Endothelial cell of umbilical vein (primary cell): ENCODE results near the gene PLD2.

Experiments
- CTCF ChIP-seq, 2 donors: IDR thresholded peaks; 1 replicate in 1 of 2; 2 replicates in 1 of 2; pipeline ENCODE4 v1.5.1; 2011; ENCODE audit warnings: low read length in 2 of 2, mild to moderate bottlenecking in 2 of 2, moderate library complexity in 2 of 2, control low read depth in 1 of 2, inconsistent platforms in 1 of 2, low read depth in 1 of 2; ENCODE audit not compliant: insufficient read depth in 1 of 2; ENCODE audit errors: extremely low read depth in 1 of 2
- POLR2AphosphoS5 ChIP-seq: IDR thresholded peaks from 2 replicates; pipeline ENCODE4 v1.6.1; 2012; ENCODE audit warnings: low read depth, mild to moderate bottlenecking, control low read depth, low read length, moderate library complexity; ENCODE audit not compliant: insufficient read depth

DNA sequence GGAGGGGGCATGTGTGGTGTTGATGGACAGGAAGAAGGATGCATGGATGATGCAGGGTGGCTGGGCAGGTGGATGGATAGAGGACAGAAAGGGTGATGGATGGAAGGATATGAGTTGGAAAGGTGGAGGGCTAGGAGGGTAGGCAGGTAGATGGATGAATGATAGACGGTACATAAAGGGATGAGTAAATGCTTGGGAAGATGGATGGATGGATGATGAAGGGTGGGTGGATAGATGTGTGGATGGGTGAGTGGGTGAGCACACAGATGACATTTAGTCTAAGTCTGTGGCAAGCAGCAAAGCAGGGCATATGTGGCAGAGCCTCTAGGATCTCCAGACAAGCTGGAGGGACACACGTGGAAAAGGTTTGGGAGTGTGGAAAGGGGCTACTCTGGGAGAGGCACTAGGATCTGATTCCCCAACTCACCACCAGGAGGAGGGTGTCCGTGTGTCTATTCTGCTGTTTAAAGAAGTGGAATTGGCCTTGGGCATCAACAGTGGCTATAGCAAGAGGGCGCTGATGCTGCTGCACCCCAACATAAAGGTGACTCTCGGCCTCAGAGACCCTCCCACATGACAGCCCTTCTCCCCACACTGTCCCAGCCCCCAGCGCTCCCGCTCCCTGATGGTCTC, 8.2 kb downstream of the PLD2 start:
- TF ChIP-seq POLR2AphosphoS5 (no peak), CTCF (IDR thresholded peaks at IDR 0.05; ENCODE audit: extremely low read depth in 1 of 2, insufficient read depth in 1 of 2, low read depth in 1 of 2, low read length in 2 of 2) (peak; percentile 42 to 54)
